NCI-H1092 treated with DMSO at 0.1 percent for 48 hours (cell line): ENCODE data around the gene PLPPR5.
"Not testable (repeated sequence)": the region's sequence is repeated elsewhere in the genome, so short reads cannot be mapped to it uniquely, and the experiment has no call there.

Experiments
- DNase-seq: peaks from one replicate; lab custom pipeline; 2025; lab: John Stamatoyannopoulos, UW

PLPPR5 gene

GRCh38 chr1:98919211-98919610, 85.5 kb downstream of the PLPPR5 start:
- no peak for DNase-seq

GRCh38 chr1:98914547-98914946, 90.1 kb downstream of the PLPPR5 start:
- DNase-seq = no peak

- no peak for DNase-seq
These were observed 93.8 kb downstream of the PLPPR5 start for GRCh38 chr1:98910827-98911226.

GRCh38 chr1:98908980-98909379, 95.7 kb downstream of the PLPPR5 start:
- no peak for DNase-seq

GRCh38 chr1:98906809-98907208, 97.9 kb downstream of the PLPPR5 start:
- no peak for DNase-seq

- no peak for DNase-seq
These were observed 98.3 kb downstream of the PLPPR5 start for GRCh38 chr1:98906361-98906760.

- no peak for DNase-seq
These were observed 100.0 kb downstream of the PLPPR5 start for GRCh38 chr1:98904684-98905083.

- DNase-seq = no peak
These were observed 100.9 kb downstream of the PLPPR5 start for GRCh38 chr1:98903726-98904125.

GRCh38 chr1:98903261-98903660, 101.4 kb downstream of the PLPPR5 start:
- no peak for DNase-seq

- DNase-seq = no peak
These were observed 105.7 kb downstream of the PLPPR5 start for GRCh38 chr1:98898940-98899339.

GRCh38 chr1:98897479-98897878, 107.2 kb downstream of the PLPPR5 start:
- no peak for DNase-seq

GRCh38 chr1:98896711-98897445, 107.8 kb downstream of the PLPPR5 start:
- DNase-seq = no peak

- no peak for DNase-seq
These were observed 111.3 kb downstream of the PLPPR5 start for GRCh38 chr1:98893371-98893770.

- DNase-seq = no peak
These were observed 115.8 kb downstream of the PLPPR5 start for GRCh38 chr1:98888869-98889268.

GRCh38 chr1:98887507-98887906, 117.2 kb downstream of the PLPPR5 start:
- no peak for DNase-seq

GRCh38 chr1:98884864-98885263, 119.8 kb downstream of the PLPPR5 start:
- DNase-seq = no peak

GRCh38 chr1:98881901-98882300, 122.8 kb downstream of the PLPPR5 start:
- no peak for DNase-seq

GRCh38 chr1:98881234-98881633, 123.4 kb downstream of the PLPPR5 start:
- not testable (repeated sequence) for DNase-seq

- DNase-seq = no peak
These were observed 129.8 kb downstream of the PLPPR5 start for GRCh38 chr1:98874828-98875227.

- DNase-seq = no peak
These were observed 133.4 kb downstream of the PLPPR5 start for GRCh38 chr1:98870959-98871903.

- DNase-seq = no peak
These were observed 138.9 kb downstream of the PLPPR5 start for GRCh38 chr1:98865796-98866195.

- no peak for DNase-seq
These were observed 144.3 kb downstream of the PLPPR5 start for GRCh38 chr1:98860329-98860728.

- no peak for DNase-seq
These were observed 150.5 kb downstream of the PLPPR5 start for GRCh38 chr1:98854137-98854536.
